ENCODE data around the gene AGER. TPM values are rescaled to one million over a fixed set of nuclear protein-coding genes. Genes with fewer than 3 reads are reported as not detected.
A peak's percentile ranks its signal among the peaks of the same experiment; 100 is the strongest.

AGER gene
- total RNA-seq, 1 experiment from 2014 or later, result 1.1 TPM

DNA sequence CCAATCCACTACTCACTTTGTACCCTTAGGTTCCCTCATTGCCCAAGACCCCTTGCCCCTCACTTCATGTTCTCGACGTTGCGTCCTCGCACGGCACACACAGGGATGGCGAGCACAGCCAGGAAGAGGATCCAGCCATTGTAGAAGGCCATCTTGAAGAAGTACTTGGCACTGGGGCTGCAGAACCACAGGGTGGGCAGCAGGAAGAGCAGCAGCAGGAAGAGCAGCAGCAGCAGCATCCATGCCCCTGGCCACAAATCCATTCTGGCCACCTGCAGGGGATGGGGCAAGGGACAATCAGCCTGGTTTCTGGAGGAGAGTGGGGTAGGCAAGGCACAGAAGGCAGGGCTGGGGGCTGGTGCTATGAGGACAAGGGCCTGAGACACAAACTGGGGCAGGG is 12.8 kb downstream of the AGER start:
- DNase-seq (ENCODE audit: low read depth), result no peak

GRCh38 chr6:32170294-32170693 is 13.8 kb downstream of the AGER start:
- no peak for DNase-seq (ENCODE audit: low read depth)

GRCh38 chr6:32168807-32169591 is 15.1 kb downstream of the AGER start:
- DNase-seq (ENCODE audit: low read depth), result no peak

DNA sequence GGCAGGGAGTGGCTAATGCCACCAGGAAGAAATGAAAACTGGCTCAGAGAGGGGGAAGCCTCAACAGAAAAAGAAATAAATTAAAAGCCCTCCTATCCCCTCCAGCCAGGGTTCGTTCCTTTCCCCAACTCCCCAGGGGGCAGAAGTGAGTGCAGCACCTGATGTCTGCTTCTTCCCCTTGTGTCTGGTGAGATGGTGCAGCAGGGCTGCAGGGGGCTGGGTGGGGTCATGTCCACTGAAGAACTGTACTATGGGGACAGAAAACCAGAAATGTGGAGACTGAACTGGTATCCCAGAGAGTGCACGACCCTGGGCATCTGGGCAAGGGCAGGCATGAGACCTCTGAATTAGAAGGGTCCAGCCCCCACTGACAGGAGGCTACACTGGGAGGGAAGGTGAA is 15.7 kb downstream of the AGER start:
- no peak for DNase-seq (ENCODE audit: low read depth)

DNA sequence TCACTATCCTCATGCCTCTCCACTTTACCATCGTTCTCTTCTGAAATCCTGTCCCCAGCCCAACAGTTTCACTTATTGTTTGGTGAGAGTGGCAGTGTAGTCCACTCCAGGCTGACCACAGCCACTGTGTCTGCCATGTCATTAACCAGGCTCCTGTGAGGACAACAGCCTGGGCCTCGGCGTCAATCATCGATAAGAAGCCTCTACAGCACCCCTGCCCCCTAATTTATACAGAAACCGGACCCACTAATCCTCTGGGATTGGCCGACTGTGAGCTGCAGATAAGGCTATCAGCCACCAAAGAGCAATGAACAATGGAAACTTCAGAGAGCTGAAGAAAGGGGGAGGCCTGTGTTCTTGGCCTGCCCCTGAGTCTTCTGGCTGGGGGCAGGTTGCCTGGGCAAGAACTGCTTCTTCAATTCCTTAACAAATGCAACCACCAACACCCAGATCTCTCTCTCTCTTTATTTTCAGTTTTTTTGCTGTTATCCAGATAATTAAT is 16.2 kb downstream of the AGER start:
- DNase-seq (ENCODE audit: low read depth), result no peak

DNA sequence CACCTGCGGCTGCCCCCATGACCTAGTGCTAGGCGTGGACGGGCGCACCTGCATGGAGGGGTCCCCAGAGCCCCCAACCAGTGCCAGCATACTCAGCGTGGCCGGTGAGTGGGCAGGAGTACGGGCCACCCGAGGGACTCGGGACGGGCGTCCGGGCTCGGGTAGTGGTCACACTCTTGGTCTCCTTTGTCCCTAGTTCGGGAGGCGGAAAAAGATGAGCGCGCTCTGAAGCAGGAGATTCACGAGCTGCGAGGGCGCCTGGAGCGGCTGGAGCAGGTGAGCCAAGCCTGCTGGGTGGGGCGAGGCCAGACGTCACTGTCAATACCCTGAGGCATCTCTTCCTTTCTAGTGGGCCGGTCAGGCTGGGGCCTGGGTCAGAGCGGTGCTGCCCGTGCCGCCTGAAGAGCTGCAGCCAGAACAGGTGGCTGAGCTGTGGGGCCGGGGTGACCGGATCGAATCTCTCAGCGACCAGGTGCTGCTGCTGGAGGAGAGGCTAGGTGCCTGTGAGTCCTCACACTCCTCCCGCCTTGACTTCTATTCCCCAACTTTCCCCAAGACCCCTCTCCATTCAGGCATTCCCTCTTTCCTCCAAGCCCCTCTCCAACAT is 16.8 kb downstream of the AGER start:
- DNase-seq (ENCODE audit: low read depth), result no peak

GRCh38 chr6:32166411-32167061 is 17.5 kb downstream of the AGER start:
- no peak for DNase-seq (ENCODE audit: low read depth)

- DNase-seq (ENCODE audit: low read depth), result no peak
Observed at GRCh38 chr6:32164295-32164694, 19.8 kb downstream of the AGER start, which contains the start of gene EGFL8. Gene EGFL8, plus strand, starts transcription at chr6:32164595. Its CDS starts 1,571 bp downstream, at chr6:32166166.

GRCh38 chr6:32163559-32164258 is 20.3 kb downstream of the AGER start:
- DNase-seq (ENCODE audit: low read depth), result no peak

- no peak for DNase-seq (ENCODE audit: low read depth)
Observed at GRCh38 chr6:32158052-32158451, 26.0 kb downstream of the AGER start.

- no peak for DNase-seq (ENCODE audit: low read depth)
Observed at GRCh38 chr6:32156891-32157290, 27.2 kb downstream of the AGER start.

DNA sequence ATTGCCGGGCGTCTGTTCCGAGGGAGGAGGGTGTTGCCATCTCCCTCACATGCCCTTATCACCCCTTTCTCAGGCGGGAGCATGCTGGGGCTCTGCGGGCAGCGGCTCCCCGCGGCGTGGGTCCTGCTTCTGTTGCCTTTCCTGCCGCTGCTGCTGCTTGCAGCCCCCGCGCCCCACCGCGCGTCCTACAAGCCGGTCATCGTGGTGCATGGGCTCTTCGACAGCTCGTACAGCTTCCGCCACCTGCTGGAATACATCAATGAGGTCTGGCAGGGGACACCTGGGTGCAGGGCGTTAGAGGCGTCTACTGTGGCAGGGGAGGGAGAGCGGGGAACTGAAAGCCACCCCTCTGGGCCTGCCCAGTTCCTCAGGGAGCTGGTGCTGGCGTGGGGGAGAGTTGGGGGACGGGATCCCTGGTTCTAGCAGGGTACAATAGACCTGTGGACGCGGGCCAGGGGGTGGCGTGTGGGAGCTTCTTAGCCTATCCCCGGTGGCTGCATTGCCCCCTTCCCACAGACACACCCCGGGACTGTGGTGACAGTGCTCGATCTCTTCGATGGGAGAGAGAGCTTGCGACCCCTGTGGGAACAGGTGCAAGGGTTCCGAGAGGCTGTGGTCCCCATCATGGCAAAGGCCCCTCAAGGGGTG is 29.4 kb downstream of the AGER start:
- peak; percentile 75 for DNase-seq (ENCODE audit: low read depth)

GRCh38 chr6:32153564-32154513 is 30.2 kb downstream of the AGER start, which contains the start of gene PPT2:
Gene PPT2, plus strand, starts transcription at chr6:32154141. Its CDS starts 454 bp downstream, at chr6:32154595.
- peak; percentile 93 for DNase-seq (ENCODE audit: low read depth)

- peak; percentile 76 for DNase-seq (ENCODE audit: low read depth)
Observed at GRCh38 chr6:32152769-32153563, 31.1 kb downstream of the AGER start.

DNA sequence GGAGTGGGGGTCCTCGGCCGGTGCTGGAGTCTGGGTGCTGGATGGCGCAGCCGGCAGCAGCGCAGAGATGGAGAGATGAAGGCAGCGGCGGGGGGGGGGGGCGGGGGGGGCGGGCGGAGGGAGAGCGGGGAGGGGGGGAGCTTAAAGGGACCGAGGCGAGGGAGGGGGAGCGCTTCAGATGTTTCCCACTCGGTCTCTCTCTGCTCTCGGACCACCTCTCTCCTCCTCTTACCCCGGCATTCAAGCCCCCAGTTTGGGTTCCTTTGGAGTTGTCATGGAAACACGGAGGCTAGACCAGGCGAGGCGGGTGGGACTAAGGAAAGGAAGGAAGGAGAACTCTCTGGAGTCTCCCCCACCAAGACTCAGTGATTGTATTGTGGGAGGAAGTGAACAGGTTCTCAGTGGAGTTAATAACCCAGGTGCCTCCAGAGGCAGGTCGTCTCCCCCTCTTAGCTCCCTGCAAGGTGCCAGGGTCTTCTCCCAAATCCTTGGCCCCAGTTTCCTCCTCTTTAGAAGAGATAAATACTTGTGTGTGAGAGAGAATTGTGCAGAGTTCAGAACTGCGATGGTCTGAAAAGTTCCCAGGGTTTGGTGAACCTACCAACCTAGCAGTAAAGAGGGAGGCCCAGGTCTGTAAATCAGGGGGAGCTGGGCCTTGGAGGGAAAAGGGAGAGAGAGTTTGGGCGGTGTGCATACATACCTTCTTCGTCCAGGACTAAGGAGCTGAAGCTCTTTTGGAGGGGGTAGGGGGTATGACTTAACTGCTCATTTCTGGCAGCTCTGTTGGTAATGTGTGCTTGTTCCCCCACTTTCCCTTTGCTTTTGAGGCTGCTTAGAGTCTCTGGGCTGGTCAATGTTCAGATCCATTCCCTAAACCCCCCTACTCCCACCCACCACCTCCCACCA is 31.9 kb downstream of the AGER start, which contains the start of gene PRRT1:
Gene PRRT1, minus strand, starts transcription at position 77 of the 906 bp plus-strand sequence. CDS start 112 bp downstream, outside the sequence.
- no peak for DNase-seq (ENCODE audit: low read depth)

GRCh38 chr6:32151181-32151862 is 32.7 kb downstream of the AGER start:
- no peak for DNase-seq (ENCODE audit: low read depth)

Measured in Daoy (cell line).